ENCODE data around the gene ACOXL. TPM values are rescaled to one million over a fixed set of nuclear protein-coding genes. Genes with fewer than 3 reads are reported as not detected.

ACOXL gene
- total and polyA plus RNA-seq, 9 of the 15 experiments (the other 6 are each of a cell fraction or from before 2014, with no cell fraction given) = 0.31 to 0.56 TPM; not detected in 7

GRCh38 chr2:110794951-110795350, 62.6 kb downstream of the ACOXL start:
- ChIA-PET CTCF (ENCODE audit: low intra/inter-chr PET ratio) (no interaction called here), POLR2A (no interaction called here)
- Histone ChIP-seq H2AFZ (ENCODE audit: low read depth, low read length) (no peak overlapping the region), H3K9me1 (ENCODE audit: control insufficient read depth, insufficient read depth, low read length) (no peaks in the 10 kb centered on the region), H3K27ac (ENCODE audit: extremely low read depth, low read depth, low read length) (no peak overlapping the region), H3K79me2 (ENCODE audit: control insufficient read depth, insufficient read depth, low read length) (no peaks in the 10 kb centered on the region), H3K4me3 (no peak overlapping the region), H3K36me3 (ENCODE audit: control insufficient read depth, insufficient read depth, low read length) (no peaks in the 10 kb centered on the region), H3K27me3 (ENCODE audit: control insufficient read depth in 2 of 2, insufficient read depth in 2 of 2, low read length in 2 of 2) (peaks cover 33 to 63% of the 10 kb centered on the region in 2 experiments), H3K4me1 (replicated peaks in 1 of 2; ENCODE audit: control insufficient read depth in 2 of 2, insufficient read depth in 2 of 2, low read length in 2 of 2) (no peaks in the 10 kb centered on the region), H4K20me1 (replicated peaks; ENCODE audit: control insufficient read depth, insufficient read depth, low read length) (0 out of 2 replicates have a peak, but pooled peaks cover 6% of the 10 kb centered on the region), H3K9ac (ENCODE audit: insufficient read depth in 1 of 2, low read depth in 2 of 2, low read length in 2 of 2) (no peak overlapping the region), H3K9me3 (replicated peaks; ENCODE audit: control insufficient read depth, insufficient read depth, low read depth, low read length) (peaks cover 4% of the 10 kb centered on the region; the same call in 1 of the 2 replicates), H3K4me2 (ENCODE audit: insufficient read depth, low read length) (no peak overlapping the region)
- in situ Hi-C loops (cut with MboI) (no loop called here), intact Hi-C loops (cut with micrococcal nuclease) (no loop called here)
- no TSS peak for BruUV-seq (replicated peaks)
- no peak for FAIRE-seq
- DNase-seq (ENCODE audit: extremely low read depth in 1 of 4, low spot score in 3 of 4) = no peak
- no peak for ATAC-seq
- WGBS (ENCODE audit: insufficient coverage, low coverage, missing lambda C conversion rate) = 0% methylated on average over 8 of the region's 8 CpGs
- TF ChIP-seq THAP12 (CRISPR knock-in tag; IDR thresholded peaks at IDR 0.05) (no peak), KLF1 (tag; IDR thresholded peaks at IDR 0.05) (no peak), XRCC4 (IDR thresholded peaks at IDR 0.05; ENCODE audit: extremely low read depth, insufficient read depth, insufficient read length) (no peak), POLR3A (IDR thresholded peaks at IDR 0.05; ENCODE audit: borderline replicate concordance, extremely low read depth, insufficient read depth, insufficient read length) (no peak), ZNF232 (CRISPR knock-in tag; IDR thresholded peaks at IDR 0.05) (no peak), RNF219 (CRISPR knock-in tag; IDR thresholded peaks at IDR 0.05) (no peak), ZNF511 (CRISPR knock-in tag; IDR thresholded peaks at IDR 0.05) (no peak), NCOA4 (IDR thresholded peaks at IDR 0.05; ENCODE audit: partially characterized antibody) (no peak), PHB (CRISPR knock-in tag; IDR thresholded peaks at IDR 0.05) (no peak), E2F4 (CRISPR knock-in tag; IDR thresholded peaks at IDR 0.05; ENCODE audit: low read depth) (no peak), SMARCB1 (IDR thresholded peaks at IDR 0.05; ENCODE audit: insufficient read length, low read depth) (no peak), LCOR (CRISPR knock-in tag; IDR thresholded peaks at IDR 0.05) (no peak), NR4A1 (CRISPR knock-in tag; IDR thresholded peaks at IDR 0.05) (no peak), NR4A1 (tag; IDR thresholded peaks at IDR 0.05) (no peak), MXD1 (CRISPR knock-in tag; IDR thresholded peaks at IDR 0.05; ENCODE audit: borderline replicate concordance, poor library complexity, severe bottlenecking) (no peak), HMBOX1 (IDR thresholded peaks at IDR 0.05) (no peak)

Data from K562 (cell line).